ENCODE data around the gene EGFL7.
A peak's percentile ranks its signal among the peaks of the same experiment; 100 is the strongest.

Gene EGFL7

GRCh38 chr9:136675477-136676296, 13.0 kb downstream of the EGFL7 start:
- peak; percentile 33 for DNase-seq

DNA sequence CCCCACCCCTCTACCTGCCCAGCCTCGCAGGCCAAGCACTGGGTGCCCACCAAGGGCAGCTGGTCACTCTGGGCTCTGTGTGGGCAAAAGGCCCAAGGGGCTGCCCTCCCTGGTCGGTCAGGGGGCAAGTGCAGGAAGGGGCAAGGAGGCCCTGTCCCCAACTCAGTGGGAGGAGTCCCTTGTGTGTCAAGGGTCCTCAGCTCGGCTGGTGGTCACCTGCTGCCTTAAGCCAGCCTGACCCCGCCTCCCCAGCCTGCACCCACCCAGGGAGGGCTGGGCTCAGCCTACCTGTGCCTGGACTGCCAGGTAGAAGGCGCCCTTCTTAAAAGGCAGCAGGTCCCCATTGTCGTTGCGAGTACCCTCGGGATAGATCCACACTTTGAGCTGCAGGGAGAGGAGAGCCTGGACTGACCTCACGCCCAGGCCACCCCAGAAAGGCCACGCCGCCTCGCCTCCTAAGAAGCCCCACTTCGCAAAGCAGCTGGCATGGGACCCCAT, 13.6 kb downstream of the EGFL7 start:
- DNase-seq = no peak

DNA sequence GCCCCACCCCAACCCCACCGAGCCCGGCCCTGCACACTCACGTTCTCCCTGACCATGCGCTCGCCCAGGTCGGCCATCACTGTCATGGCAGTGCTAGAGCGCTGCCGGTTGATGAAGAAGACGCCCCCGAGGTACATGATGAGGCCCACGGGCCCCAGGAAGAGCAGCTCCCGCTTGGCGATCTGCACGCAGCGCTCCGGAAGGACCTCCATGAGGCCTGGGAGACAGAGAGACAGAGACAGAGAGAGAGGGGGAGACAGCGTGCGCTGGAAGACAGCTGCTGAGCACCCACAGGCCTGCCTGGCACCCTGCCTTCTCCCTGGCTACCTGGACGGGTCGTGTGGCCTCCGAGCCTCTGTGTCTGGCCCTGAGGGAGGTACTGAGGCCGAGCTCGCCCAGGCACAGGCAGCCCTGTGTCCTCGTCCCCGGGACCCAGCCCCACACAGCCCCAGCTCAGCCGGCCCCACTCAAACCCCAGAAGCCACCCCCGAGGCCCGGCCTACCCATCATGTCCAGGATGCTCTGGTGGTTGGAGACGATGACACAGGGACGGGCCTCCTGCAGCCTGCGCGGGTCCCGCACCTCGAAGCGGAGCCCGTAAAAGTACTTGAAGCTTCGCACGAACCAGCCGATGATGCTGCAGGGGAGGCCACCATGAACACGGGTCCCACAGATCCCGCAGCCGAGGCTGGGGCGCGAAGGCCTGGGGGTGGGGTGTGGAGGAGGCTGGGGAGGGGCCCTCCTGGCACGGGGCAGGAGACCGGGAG, 14.4 kb downstream of the EGFL7 start:
- no peak for DNase-seq

DNA sequence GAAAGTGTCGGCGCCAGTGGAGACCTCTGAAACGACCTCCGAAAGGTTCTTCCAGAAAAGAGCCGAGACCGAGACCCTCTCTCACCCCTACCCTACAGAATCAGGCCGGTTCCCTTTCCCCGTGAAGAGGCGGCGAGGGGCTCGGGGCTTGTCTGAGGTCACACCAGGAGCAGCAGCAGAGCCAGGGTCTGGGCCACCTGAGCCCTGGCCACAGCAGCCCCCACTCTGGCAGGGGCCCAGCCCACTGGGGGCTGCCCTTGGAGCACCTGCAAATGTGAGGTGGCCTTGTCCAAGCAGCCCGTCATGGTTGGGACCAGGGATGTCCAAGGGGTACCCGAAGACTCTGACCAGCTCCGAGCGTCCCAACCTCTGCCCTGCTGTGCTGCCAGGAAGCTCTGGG, 15.3 kb downstream of the EGFL7 start:
- DNase-seq = no peak

GRCh38 chr9:136678624-136679023, 15.9 kb downstream of the EGFL7 start:
- DNase-seq = no peak

DNA sequence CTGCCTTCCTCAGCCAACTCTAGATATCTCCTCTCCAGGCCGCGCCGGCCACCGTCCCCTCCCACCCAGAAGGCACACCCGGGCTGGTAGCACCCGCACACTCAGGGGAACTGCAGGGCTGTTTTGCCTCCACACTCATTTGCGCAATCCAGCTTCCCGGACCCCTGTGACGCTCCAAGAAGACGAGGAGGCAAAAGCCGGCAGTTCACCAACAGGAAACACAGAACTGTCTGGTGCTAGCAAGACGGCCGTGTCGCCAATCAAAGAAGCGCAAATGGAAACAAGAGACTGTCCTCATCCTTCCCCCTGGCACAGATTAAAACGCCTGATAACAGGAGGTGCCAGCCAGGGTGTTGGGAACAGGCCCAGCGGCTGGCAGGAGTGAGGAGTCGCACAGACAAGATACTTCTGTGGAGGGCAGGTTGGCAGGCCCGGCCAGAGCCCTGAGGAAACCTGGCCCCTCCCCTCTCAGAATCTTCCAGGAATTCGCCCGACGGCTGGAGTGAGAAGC, 16.8 kb downstream of the EGFL7 start:
- DNase-seq = peak; percentile 83

- no peak for DNase-seq
These were observed 18.3 kb downstream of the EGFL7 start for GRCh38 chr9:136681029-136681428.

DNA sequence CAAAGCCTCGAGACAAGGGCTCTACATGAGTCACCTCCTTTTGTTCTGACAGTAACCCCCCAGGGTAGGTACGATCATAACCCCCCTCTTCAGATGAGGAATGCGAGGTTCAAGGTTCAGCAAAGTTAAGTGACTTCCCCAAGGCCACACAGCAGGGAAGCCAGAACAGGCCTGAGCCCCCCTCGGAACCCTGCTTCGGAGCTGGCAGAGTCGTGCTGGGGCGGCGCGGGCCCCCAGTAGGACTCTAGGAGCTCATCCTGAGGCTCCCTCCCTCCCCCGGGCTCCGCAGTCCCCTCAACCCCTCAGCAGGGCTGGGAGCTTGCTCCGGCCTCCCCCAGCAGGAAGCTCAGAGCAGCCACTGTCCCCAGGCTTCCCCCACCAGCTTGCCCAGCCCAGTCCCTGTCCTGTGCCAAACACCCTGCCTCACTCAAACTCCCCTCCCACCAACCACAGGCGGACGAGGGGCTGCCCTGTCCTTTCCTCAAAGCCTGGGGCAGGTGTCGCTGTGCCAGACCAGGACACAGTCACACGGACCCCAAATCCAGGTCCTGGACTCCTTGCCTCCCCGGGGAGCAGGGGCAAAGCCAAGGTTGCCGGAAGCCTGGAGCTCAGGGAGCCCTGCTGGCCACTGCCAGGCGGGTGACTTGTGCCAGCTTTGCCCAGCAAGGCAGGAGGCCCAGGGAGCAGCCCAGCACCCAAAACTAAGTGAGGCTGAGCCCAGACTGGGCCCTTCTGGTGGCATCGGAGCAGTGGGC, 19.4 kb downstream of the EGFL7 start:
- no peak for DNase-seq

DNA sequence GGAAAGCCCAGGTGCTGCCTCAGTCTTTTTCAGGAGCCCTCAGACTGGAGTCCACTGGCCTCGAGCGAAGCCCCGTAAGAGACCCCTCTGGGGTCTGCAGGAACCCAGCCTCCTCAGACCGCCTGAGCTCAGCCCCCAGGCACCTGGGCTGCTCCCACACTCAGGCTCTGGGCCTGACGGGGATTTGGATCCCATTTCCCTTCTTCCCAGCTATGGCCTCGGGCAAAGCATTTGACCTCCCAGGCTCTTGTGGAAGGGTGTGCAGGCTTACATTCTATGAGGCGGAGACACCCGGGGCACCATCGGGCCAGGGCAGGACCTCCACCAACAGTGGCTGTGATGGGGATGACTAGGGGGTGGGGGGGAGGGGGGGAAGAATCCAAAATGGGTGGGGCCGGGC, 20.0 kb downstream of the EGFL7 start:
- DNase-seq = no peak

GRCh38 chr9:136683173-136683745, 20.5 kb downstream of the EGFL7 start:
- DNase-seq = no peak

DNA sequence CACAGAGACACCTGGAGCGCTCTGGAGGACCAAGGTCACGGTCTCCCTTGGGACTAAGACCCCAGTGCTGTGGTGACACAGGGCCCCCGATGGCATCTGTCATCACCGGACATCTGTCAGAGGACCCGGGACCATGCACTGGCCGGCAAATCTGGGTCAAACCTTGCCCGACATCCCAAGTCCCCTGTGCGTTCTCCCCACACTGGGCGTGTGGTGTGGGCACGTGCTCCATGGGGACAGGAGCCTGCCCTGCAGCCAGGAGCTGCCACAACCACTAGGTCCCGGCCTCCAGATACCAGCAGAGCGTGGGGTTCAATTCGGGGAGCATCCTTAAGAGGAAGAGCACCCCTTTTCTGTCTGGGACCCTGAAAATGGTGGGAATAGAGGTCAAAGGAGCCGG, 21.0 kb downstream of the EGFL7 start:
- no peak for DNase-seq

DNA sequence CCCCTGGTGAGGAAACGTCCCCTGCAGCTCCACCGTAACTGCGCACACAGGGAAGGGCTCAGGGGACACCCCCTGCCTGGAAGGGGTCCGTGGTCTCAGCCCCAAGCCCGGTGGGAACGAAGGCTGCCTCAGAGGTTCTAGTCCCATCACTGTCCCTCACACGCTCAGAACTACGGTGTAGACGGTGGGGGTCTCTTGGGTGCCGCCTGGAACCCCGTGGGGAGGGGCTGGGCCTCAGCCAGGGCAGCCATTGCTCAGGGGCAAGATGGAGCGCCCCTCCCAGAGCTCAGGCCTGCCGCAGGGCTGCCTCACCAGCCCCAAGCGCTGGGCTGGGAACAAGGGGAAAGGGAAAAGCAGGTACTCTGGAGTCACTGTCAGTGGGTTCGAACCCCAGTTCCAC, 21.6 kb downstream of the EGFL7 start:
- DNase-seq = no peak

DNA sequence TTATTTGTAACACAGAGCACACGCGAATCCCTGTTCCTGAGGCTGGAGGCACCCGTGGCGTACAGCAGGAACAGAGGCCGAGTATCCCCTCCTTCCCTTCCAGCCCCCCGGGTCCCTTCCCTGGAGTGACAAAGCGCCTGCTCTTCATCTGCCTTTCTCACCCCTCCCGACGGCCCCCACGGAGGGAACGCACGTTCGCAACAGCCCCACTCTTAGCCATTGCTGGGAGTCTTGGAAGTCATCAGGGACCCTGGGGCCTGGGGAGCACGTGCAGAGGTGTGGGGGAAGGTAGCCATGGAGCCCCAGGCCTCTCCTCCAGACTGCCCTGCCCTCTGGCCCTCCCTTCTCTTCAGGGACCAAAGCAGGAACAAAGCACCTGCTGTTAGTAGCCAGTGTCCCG, 22.1 kb downstream of the EGFL7 start:
- DNase-seq = no peak

DNA sequence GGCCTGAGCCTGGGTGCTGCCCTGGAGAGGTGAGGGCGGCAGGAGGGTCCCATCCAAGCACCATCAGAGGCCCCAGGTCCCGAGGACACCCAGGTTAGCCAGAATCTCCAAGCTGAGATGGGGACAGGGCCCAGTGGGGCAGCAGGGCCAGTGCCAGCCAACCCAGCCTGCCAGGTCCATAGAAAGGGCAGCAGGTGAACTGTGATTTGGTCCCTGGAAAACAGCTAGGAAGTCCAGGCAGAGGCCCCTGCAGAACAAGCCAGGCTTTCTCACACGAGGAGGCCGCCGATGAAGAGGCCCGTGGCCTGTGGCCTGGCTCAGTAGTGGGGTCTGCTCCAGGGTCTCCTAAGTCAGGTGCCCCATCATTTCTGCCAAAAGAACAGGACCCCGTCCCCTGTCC, 22.5 kb downstream of the EGFL7 start:
- no peak for DNase-seq

- DNase-seq = no peak
These were observed 23.2 kb downstream of the EGFL7 start for GRCh38 chr9:136685790-136686533.

- no peak for DNase-seq
These were observed 23.7 kb downstream of the EGFL7 start for GRCh38 chr9:136686534-136686793.

DNA sequence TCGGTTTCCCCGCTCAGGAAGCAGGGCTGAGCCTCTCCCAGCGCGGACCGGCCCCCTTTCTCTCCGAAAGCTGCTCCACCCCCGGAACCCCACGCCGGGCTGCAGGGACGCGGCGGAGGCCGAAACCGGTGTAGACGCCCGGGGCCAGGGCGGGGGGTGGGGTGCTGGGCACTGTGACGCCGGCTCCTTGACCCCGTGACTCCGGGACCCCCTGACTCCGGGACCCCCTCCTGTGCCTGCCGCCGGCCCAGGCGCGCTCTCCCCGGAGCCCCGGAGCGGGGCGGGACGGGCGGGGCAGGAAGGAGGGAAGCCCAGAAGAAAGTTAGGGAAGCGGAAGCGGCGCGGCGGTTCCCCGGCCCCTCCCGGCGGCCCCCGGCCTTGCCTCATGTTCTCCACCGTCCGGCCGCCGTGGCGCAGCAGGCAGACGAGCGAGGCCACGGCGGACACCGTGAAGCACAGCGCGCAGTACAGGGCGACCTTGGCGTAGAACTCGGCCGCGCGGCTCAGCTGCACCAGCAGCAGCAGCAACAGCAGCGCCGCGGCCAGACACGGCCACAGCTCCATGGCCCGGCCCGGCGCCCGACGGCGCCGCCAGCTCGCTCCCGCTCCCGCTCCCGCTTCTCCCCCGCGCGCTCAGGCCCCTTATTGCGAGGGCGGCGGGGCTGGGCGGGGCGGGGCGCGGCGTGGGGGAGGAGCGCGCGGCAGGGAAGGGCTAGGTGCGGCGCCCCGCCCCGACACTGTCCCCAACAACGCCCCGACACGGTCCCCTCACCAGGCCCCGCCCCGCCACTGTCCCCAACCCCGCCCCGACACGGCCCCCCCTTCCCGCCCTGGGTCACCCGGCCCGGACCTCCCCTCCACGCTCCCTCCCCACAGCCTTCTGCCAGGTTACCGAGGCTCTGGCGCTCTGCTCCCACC, 24.3 kb downstream of the EGFL7 start, which contains the start of gene AGPAT2:
Gene AGPAT2 (minus strand): TSS at position 664 of the 918 bp plus-strand sequence. CDS start 100 bp downstream, at position 564.
- peak; percentile 62 for DNase-seq

- no peak for DNase-seq
These were observed 25.1 kb downstream of the EGFL7 start for GRCh38 chr9:136687721-136688223.

DNA sequence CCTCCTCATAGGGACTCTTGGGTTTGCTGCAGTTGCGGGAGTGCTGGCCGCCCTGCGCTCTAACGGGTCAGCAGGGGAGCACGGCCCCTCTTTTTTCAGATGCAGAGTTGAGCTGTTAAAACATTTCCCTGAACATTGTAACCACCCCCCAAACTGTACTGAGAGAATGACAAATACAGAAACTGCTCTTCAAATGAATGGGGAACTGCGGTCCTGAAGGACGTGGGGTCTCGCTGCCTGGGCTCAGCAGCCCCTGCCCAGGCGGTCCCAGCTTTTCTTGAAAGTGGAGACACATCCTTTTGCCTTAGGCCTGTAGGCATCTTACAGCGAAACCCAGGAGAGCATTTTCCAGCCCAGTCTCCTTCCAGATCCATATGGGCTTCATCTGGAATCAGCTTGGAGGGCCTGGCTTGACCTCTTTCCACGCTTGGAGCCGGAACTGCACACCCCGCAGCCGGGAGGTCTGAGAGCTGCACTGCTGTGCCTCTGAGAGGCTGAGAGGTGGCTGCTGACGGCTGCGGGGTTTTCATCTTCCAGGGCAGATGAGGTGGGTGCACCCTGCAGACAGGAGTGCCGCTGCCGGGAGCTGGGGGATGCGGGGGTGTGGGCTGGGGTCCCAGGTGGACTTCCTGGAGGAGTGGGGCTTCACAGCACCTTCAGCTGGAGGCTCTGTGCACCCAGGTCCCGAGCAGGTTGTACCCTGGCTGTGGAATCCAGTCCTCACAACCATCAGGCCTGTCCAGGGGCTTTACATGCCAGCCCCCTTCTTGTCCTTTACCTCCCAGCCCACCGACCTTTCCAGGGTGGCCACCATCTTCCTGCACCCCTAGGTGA, 25.8 kb downstream of the EGFL7 start:
- DNase-seq = no peak

GRCh38 chr9:136689108-136689460, 26.4 kb downstream of the EGFL7 start:
- no peak for DNase-seq

Measured in NCI-H2029 (cell line).